T-helper 1 cell treated with Interleukin-12 subunit alpha and Interleukin-12 subunit beta and Interleukin-4 antibody, amounts not matched to agents 30 μg/mL and 1 μg/mL, for 36 hours (primary cell): ENCODE data around the gene KIF18A.
"Not testable (repeated sequence)": the region's sequence is repeated elsewhere in the genome, so short reads cannot be mapped to it uniquely, and the experiment has no call there.

ENCODE experiments used
- H3K27ac Mint-ChIP-seq: one replicate; pipeline ENCODE4 v1.8.0; 2021; ENCODE audit warnings: mild to moderate bottlenecking, mixed read lengths
- H3K27me3 Mint-ChIP-seq: one replicate; pipeline ENCODE4 v1.8.0; 2021; ENCODE audit warnings: low read depth, mixed read lengths
- H3K36me3 Mint-ChIP-seq: one replicate; pipeline ENCODE4 v1.8.0; 2021; ENCODE audit warnings: low read depth, mixed read lengths
- H3K4me1 Mint-ChIP-seq: one replicate; pipeline ENCODE4 v1.8.0; 2021; ENCODE audit warnings: low read depth, mixed read lengths
- H3K4me3 Mint-ChIP-seq: one replicate; pipeline ENCODE4 v1.8.0; 2021; ENCODE audit warnings: mild to moderate bottlenecking, moderate library complexity, mixed read lengths
- H3K9me3 Mint-ChIP-seq: one replicate; pipeline ENCODE4 v1.8.0; 2021; ENCODE audit warnings: mixed read lengths

KIF18A gene

GRCh38 chr11:28092786-28093185, 15.2 kb downstream of the KIF18A start:
- Mint-ChIP-seq H3K4me1 (peaks cover 11% of the 10 kb centered on the region), H3K27ac (no peak overlapping the region), H3K27me3 (no peaks in the 10 kb centered on the region), H3K36me3 (peaks cover 18% of the 10 kb centered on the region), H3K4me3 (no peak overlapping the region), H3K9me3 (no peaks in the 10 kb centered on the region)

- H3K27me3 Mint-ChIP-seq, result no peaks in the 10 kb centered on the region
- no peak overlapping the region for H3K27ac Mint-ChIP-seq
- peaks cover 7% of the 10 kb centered on the region for H3K4me1 Mint-ChIP-seq
- no peaks in the 10 kb centered on the region for H3K9me3 Mint-ChIP-seq
- peaks cover 15% of the 10 kb centered on the region for H3K36me3 Mint-ChIP-seq
- no peak overlapping the region for H3K4me3 Mint-ChIP-seq
Observed at GRCh38 chr11:28090052-28090749, 17.8 kb downstream of the KIF18A start.

DNA sequence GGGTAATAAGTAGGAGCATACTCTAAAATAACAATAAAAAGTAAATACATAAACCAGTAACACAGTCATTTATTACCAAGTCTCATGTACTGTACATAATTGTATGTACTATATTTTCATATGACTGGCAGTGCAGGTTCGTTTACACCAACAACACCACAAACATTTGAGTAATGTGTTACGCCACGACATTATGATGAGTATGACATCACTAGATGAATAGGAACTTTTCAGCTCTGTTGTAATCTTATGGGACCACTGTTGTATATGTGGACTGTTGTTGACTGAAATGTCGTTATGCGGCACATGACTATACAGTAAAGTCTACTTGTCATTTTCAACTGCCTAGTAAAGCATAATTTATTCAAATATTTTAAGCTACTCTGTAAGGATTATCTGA, 18.6 kb downstream of the KIF18A start:
- Mint-ChIP-seq H3K27me3 (no peaks in the 10 kb centered on the region), H3K27ac (no peak overlapping the region), H3K4me3 (no peak overlapping the region), H3K36me3 (peaks cover 10% of the 10 kb centered on the region), H3K9me3 (no peaks in the 10 kb centered on the region), H3K4me1 (peaks cover 5% of the 10 kb centered on the region)

DNA sequence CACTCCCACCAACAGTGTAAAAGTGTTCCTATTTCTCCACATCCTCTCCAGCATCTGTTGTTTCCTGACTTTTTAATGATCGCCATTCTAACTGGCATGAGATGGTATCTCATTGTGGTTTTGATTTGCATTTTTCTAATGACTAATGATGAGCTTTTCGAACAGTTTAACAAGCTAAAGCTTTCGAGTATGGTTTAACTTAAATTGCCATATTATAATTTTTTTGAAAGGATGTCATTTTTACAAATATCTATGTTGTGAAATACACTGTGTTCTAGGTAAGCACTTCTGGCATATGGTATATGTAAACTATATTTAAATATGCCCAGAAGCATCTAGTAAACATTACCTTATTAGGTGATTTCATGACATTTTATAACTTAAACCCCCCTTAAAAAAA, 20.3 kb downstream of the KIF18A start:
- H3K4me1 Mint-ChIP-seq, H3K27me3 Mint-ChIP-seq, H3K36me3 Mint-ChIP-seq, H3K4me3 Mint-ChIP-seq, H3K9me3 Mint-ChIP-seq, H3K27ac Mint-ChIP-seq: not testable (repeated sequence)

DNA sequence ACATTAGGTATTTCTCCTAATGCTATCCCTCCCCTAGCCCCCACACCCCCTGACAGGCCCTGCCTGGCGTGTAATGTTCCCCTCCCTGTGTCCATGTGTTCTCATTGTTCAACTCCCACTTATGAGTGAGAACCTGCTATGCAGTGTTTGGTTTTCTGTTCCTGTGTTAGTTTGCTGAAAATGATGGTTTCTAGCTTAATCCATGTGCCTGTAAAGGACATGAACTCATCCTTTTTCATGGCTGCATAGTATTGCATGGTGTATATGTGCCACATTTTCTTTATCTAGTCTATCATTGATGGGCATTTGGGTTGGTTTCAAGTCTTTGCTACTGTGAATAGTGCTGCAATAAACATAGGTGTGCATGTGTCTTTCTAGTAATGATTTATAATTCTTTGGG, 20.8 kb downstream of the KIF18A start:
- not testable (repeated sequence) for H3K27ac Mint-ChIP-seq, H3K4me3 Mint-ChIP-seq, H3K27me3 Mint-ChIP-seq, H3K36me3 Mint-ChIP-seq, H3K9me3 Mint-ChIP-seq, H3K4me1 Mint-ChIP-seq

DNA sequence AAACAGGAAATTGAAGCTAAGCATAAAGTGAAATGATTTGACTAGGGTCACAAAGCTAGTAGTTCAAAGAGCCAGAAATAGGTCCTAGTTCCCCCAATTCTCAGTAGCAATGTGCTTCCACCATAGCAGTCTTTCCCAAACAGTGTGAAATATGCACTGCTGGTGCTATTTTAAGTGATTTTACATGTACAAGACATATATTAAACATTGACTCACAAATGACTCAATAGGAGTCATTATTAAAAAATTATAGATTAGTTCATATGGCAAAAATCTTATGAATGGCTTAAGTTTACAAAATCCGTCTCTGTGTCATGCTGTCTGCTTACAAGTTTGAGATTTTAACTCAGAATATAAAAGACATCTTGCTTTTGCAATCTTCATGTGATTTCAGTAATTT, 21.4 kb downstream of the KIF18A start:
- H3K4me1 Mint-ChIP-seq, result peaks cover 2% of the 10 kb centered on the region
- H3K27ac Mint-ChIP-seq, result no peak overlapping the region
- H3K36me3 Mint-ChIP-seq, result peaks cover 13% of the 10 kb centered on the region
- no peaks in the 10 kb centered on the region for H3K9me3 Mint-ChIP-seq
- no peaks in the 10 kb centered on the region for H3K27me3 Mint-ChIP-seq
- no peak overlapping the region for H3K4me3 Mint-ChIP-seq

DNA sequence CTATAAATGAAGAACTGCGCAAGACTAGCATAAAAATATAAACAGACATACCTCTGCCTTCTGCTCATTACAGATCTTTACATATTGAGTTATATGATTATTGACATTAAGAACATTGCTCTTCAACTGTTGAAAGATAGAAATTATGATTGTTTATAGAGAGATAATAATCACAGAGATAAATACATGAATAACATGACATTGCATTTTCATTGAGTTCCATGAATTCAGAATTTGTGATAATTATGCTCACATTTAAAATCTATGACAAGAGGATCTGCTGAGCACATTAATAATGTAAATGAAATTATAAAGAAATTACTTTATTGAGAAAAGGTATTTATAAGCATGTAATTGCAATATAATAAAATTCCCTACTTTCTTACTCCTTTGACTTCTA, 24.8 kb downstream of the KIF18A start:
- Mint-ChIP-seq H3K27me3 (no peaks in the 10 kb centered on the region), H3K27ac (no peak overlapping the region), H3K36me3 (peaks cover 16% of the 10 kb centered on the region), H3K4me3 (no peak overlapping the region), H3K9me3 (no peaks in the 10 kb centered on the region), H3K4me1 (peaks cover 5% of the 10 kb centered on the region)

DNA sequence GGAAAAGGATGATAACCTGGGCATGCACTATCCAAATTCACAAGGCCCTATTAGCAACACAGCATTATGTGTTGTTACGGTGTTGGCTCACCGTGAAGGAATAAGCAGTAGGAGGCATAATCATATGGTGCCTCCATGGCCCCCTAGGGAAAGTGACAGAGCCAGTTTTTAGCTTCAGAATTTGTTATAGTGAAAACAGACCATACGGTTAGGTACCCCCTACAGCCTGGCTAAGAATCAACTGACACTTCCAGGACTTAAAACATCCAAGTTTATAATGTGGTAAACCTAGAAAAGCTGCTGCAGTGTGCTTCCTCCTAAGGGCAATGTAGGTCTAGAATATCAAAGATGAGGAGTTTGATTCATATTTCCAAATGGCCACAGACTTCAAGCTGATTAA, 30.4 kb downstream of the KIF18A start:
- Mint-ChIP-seq H3K27me3 (no peaks in the 10 kb centered on the region), H3K36me3 (peaks cover 29% of the 10 kb centered on the region), H3K4me1 (peaks cover 4% of the 10 kb centered on the region), H3K4me3 (no peak overlapping the region), H3K9me3 (no peaks in the 10 kb centered on the region), H3K27ac (no peak overlapping the region)

GRCh38 chr11:28072321-28072720, 35.6 kb downstream of the KIF18A start:
- no peaks in the 10 kb centered on the region for H3K9me3 Mint-ChIP-seq

DNA sequence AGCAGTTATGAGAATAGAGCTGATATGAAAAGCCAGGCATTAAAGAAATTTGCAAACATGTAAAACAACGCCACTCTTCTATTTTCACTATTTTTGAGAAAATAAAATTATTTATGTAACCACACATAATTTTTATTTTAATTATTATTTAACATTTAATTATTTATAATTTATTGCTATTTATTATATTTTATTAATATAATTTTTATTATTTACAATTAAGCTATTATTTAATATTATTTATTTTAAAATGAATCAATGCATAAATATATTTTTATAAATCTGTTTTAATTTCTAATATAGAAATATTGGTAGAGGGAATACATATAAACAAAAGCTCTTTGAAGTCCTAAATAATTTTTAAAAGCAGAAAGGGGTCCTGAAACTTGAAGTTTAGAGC, 36.7 kb downstream of the KIF18A start:
- Mint-ChIP-seq H3K4me1 (peaks cover 2% of the 10 kb centered on the region), H3K27me3 (no peaks in the 10 kb centered on the region), H3K4me3 (no peak overlapping the region), H3K36me3 (peaks cover 29% of the 10 kb centered on the region), H3K27ac (no peak overlapping the region), H3K9me3 (no peaks in the 10 kb centered on the region)

More at GRCh38 chr11:28072321-28072720, 35.6 kb downstream of the KIF18A start:
- Mint-ChIP-seq H3K27me3 (no peaks in the 10 kb centered on the region), H3K27ac (no peak overlapping the region), H3K4me3 (no peak overlapping the region), H3K36me3 (peaks cover 33% of the 10 kb centered on the region), H3K4me1 (peaks cover 2% of the 10 kb centered on the region)

GRCh38 chr11:28058333-28058732, 49.6 kb downstream of the KIF18A start:
- H3K4me3 Mint-ChIP-seq, result no peak overlapping the region
- no peaks in the 10 kb centered on the region for H3K4me1 Mint-ChIP-seq

DNA sequence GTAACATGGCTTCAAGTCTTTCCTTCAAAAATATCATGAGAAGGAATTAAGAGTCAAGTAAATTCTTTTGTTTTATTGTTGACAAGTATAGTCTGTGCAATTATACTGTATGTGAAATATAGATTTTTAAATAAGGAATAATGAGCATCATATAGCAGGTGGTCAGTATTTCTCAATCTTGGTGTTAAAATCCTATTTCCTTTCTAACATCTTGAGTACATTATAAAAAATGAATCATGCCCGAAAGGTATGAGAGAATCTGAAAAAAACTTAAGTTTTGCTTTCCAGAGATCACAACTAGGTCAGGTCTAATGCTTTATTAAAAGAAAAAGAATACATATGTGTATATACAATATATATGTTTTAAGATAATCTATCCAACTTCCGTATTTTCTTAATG, 53.1 kb downstream of the KIF18A start:
- H3K36me3 Mint-ChIP-seq, result peaks cover 6% of the 10 kb centered on the region
- H3K27ac Mint-ChIP-seq, result no peak overlapping the region
- H3K27me3 Mint-ChIP-seq, result no peaks in the 10 kb centered on the region
- H3K4me3 Mint-ChIP-seq, result no peak overlapping the region
- no peaks in the 10 kb centered on the region for H3K9me3 Mint-ChIP-seq
- no peaks in the 10 kb centered on the region for H3K4me1 Mint-ChIP-seq

More at GRCh38 chr11:28058333-28058732, 49.6 kb downstream of the KIF18A start:
- no peaks in the 10 kb centered on the region for H3K9me3 Mint-ChIP-seq
- H3K27me3 Mint-ChIP-seq, result no peaks in the 10 kb centered on the region
- no peak overlapping the region for H3K27ac Mint-ChIP-seq
- H3K36me3 Mint-ChIP-seq, result peaks cover 8% of the 10 kb centered on the region

DNA sequence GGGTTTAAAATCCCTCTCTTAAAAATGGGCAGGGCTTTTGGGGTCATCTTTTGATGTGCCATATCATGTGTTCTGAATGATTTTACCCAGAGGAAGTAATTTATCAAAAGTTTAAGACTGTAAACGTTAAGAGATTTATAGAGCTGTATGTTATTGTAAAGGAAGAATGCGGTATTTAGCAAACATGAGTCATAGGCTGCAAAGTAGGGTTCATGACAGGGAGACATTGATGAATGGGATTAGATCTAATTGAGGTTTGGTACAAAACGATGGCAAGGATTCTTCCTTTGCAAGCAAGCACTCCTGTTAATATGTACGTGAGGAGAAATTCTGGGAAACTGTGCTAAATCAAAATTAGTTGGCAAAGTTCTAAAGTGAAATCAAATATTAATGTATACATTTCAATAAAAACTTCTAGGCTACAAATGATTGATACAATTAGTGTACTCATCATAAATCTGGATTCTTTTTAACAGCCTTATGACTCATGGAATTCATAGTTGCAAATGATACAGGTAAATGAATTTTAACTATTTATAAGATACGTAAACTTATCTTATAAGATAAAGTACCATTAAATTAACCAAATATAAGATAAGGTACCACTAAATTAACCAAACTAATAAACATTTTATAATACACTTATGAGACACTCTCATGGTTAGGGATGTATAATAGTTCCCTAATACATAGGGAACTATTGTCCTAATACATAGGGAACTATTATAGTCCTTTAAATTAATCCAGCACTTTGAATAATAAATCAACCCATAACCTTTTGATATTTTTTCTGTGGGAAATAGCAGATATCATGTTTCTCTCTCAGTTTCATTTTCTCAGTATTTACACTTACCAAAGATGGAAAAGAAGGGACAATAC, 58.4 kb downstream of the KIF18A start:
- H3K4me1 Mint-ChIP-seq, result no peaks in the 10 kb centered on the region
- H3K27ac Mint-ChIP-seq, result no peak overlapping the region
- H3K36me3 Mint-ChIP-seq, result peaks cover 15% of the 10 kb centered on the region
- no peaks in the 10 kb centered on the region for H3K27me3 Mint-ChIP-seq
- H3K4me3 Mint-ChIP-seq, result no peak overlapping the region
- no peaks in the 10 kb centered on the region for H3K9me3 Mint-ChIP-seq

- Mint-ChIP-seq H3K27me3 (no peaks in the 10 kb centered on the region), H3K4me3 (no peak overlapping the region), H3K9me3 (no peaks in the 10 kb centered on the region), H3K36me3 (peaks cover 15% of the 10 kb centered on the region), H3K4me1 (no peaks in the 10 kb centered on the region), H3K27ac (no peak overlapping the region)
Observed at GRCh38 chr11:28048812-28049211, 59.1 kb downstream of the KIF18A start.
